Measurements from ENCODE around the gene NAXD. TPM values are rescaled to one million over a fixed set of nuclear protein-coding genes. Genes with fewer than 3 reads are reported as not detected.

NAXD gene
- total RNA-seq, 2 donors from 2014 or later, result 16.8 to 17.4 TPM

GRCh38 chr13:110578363-110578762 is 37.0 kb upstream of the NAXD start:
- peaks cover 0 to 14% of the 10 kb centered on the region in 2 donors for H3K4me1 ChIP-seq
- no peak for TF ChIP-seq CTCF (IDR thresholded peaks at IDR 0.05)

GRCh38 chr13:110580800-110581199 is 34.5 kb upstream of the NAXD start:
- Histone ChIP-seq H3K4me1 (no peaks in the 10 kb centered on the region), H3K27ac (no peak overlapping the region), H3K9me3 (no peaks in the 10 kb centered on the region), H3K4me3 (no peak overlapping the region), H3K27me3 (no peaks in the 10 kb centered on the region), H3K36me3 (no peaks in the 10 kb centered on the region)
- TF ChIP-seq CTCF (IDR thresholded peaks at IDR 0.05), result no peak
- no peak for DNase-seq (ENCODE audit: low spot score)

More at GRCh38 chr13:110578363-110578762, 37.0 kb upstream of the NAXD start:
- Histone ChIP-seq H3K27me3 (no peaks in the 10 kb centered on the region), H3K36me3 (no peaks in the 10 kb centered on the region), H3K9me3 (no peaks in the 10 kb centered on the region), H3K27ac (no peak overlapping the region), H3K4me3 (no peak overlapping the region)
- no peak for DNase-seq (ENCODE audit: low spot score)

- TF ChIP-seq CTCF (IDR thresholded peaks at IDR 0.05), result no peak
- H3K27ac ChIP-seq, result no peak overlapping the region
- DNase-seq (ENCODE audit: low spot score), result no peak
- no peaks in the 10 kb centered on the region for H3K27me3 ChIP-seq
- no peaks in the 10 kb centered on the region for H3K9me3 ChIP-seq
- no peaks in the 10 kb centered on the region for H3K36me3 ChIP-seq
- no peak overlapping the region for H3K4me3 ChIP-seq
- H3K4me1 ChIP-seq, result no peaks in the 10 kb centered on the region
Observed at GRCh38 chr13:110581506-110582185, 33.7 kb upstream of the NAXD start.

GRCh38 chr13:110582421-110582954 is 32.9 kb upstream of the NAXD start:
- H3K36me3 ChIP-seq, result no peaks in the 10 kb centered on the region
- no peak overlapping the region for H3K4me3 ChIP-seq
- H3K9me3 ChIP-seq, result no peaks in the 10 kb centered on the region
- TF ChIP-seq CTCF (IDR thresholded peaks at IDR 0.05), result no peak
- no peaks in the 10 kb centered on the region for H3K4me1 ChIP-seq
- H3K27me3 ChIP-seq, result no peaks in the 10 kb centered on the region
- DNase-seq (ENCODE audit: low spot score), result no peak
- no peak overlapping the region for H3K27ac ChIP-seq

- no peak for TF ChIP-seq CTCF (IDR thresholded peaks at IDR 0.05)
- Histone ChIP-seq H3K36me3 (no peaks in the 10 kb centered on the region), H3K4me1 (no peaks in the 10 kb centered on the region), H3K4me3 (no peak overlapping the region), H3K27ac (no peak overlapping the region), H3K27me3 (no peaks in the 10 kb centered on the region), H3K9me3 (no peaks in the 10 kb centered on the region)
- DNase-seq (ENCODE audit: low spot score), result no peak
Observed at GRCh38 chr13:110583178-110583865, 32.0 kb upstream of the NAXD start.

Measured in right atrium auricular region (tissue), 2 donors.